ENCODE measurements around the gene ENGASE.

DNA sequence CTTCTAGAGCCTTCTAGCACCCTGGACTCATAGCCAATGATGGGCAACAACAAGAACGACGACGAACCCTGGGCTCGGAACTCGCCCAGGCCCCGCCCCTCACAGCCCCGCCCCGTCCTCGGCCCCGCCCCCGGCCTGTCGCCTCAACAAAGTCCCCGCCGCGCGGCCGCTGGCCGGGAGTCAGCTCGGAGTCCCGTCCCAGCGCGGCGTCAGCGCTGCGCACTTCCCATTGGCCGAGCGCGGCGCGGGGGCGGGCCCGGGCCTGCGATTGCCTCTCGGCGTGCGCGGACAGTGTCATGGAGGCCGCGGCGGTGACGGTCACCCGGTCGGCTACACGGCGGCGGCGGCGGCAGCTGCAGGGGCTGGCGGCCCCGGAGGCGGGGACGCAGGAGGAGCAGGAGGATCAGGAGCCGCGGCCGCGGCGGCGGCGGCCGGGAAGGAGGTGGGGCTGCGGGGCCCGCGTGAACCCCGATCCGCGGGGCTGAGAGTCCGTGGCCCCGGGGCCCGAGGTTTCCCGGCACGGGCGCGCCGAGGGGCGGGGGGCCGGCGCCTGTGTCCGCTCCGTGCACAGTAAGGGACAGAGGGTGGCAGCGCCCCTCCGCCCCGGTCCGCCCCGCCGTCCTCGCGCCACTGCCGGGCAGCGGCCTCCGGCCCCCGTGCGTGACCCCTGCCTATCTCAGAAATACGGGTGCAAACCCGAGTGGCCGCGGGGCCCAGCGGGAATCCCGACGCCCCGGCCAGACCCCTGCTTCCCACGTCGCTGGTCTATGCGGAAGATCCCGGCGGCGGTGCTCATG lies at the start of gene ENGASE:
- TF ChIP-seq, protein P1, sequence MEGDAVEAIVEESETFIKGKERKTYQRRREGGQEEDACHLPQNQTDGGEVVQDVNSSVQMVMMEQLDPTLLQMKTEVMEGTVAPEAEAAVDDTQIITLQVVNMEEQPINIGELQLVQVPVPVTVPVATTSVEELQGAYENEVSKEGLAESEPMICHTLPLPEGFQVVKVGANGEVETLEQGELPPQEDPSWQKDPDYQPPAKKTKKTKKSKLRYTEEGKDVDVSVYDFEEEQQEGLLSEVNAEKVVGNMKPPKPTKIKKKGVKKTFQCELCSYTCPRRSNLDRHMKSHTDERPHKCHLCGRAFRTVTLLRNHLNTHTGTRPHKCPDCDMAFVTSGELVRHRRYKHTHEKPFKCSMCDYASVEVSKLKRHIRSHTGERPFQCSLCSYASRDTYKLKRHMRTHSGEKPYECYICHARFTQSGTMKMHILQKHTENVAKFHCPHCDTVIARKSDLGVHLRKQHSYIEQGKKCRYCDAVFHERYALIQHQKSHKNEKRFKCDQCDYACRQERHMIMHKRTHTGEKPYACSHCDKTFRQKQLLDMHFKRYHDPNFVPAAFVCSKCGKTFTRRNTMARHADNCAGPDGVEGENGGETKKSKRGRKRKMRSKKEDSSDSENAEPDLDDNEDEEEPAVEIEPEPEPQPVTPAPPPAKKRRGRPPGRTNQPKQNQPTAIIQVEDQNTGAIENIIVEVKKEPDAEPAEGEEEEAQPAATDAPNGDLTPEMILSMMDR (IDR thresholded peaks at IDR 0.05) = no peak
- no peak for TF ChIP-seq SMC3 (IDR thresholded peaks at IDR 0.05; ENCODE audit: low read depth, low read length)
- TF ChIP-seq YY1 (IDR thresholded peaks at IDR 0.05; ENCODE audit: low read depth) = peak; percentile 79
- no peak for TF ChIP-seq CHD2 (IDR thresholded peaks at IDR 0.05; ENCODE audit: low read length, partially characterized antibody)
- TF ChIP-seq TAF1 (IDR thresholded peaks at IDR 0.05; ENCODE audit: borderline replicate concordance, low read depth, low read length) = peak; percentile 79
- TF ChIP-seq SIN3A (IDR thresholded peaks at IDR 0.05; ENCODE audit: borderline replicate concordance, low read depth, low read length) = no peak
- TF ChIP-seq, protein P2, sequence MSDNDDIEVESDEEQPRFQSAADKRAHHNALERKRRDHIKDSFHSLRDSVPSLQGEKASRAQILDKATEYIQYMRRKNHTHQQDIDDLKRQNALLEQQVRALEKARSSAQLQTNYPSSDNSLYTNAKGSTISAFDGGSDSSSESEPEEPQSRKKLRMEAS (IDR thresholded peaks at IDR 0.05; ENCODE audit: low read depth) = peak; percentile 73
- TF ChIP-seq EP300 (IDR thresholded peaks at IDR 0.05; ENCODE audit: borderline replicate concordance in 1 of 2, low read depth in 1 of 2, low read length in 1 of 2) = no peak
- TF ChIP-seq MXI1 (IDR thresholded peaks at IDR 0.05; ENCODE audit: low read depth, low read length) = peak; percentile 92
- TF ChIP-seq MEF2A (IDR thresholded peaks at IDR 0.05; ENCODE audit: borderline replicate concordance, low read depth) = no peak
- no peak; the same call in 1 of the 2 replicates for TF ChIP-seq RCOR1 (IDR thresholded peaks at IDR 0.05; ENCODE audit: low read length)
